KBM-7 (cell line): ENCODE data around the gene PRKD2.
A peak's percentile ranks its signal among the peaks of the same experiment; 100 is the strongest.

ENCODE experiments used
- DNase-seq: peaks from one replicate; pipeline ENCODE4 v3.0.0-alpha.2; 2015
- in situ Hi-C: fragments of 300-500 bp; cut with MboI; formaldehyde crosslinking; loops from 2 replicates; pipeline ENCODE4 v1.14.3; 2020; ENCODE audit warnings: low sequenced_read_pairs, low pct_unique_long_range_greater_than_20kb, mixed read lengths

The PRKD2 gene

DNA sequence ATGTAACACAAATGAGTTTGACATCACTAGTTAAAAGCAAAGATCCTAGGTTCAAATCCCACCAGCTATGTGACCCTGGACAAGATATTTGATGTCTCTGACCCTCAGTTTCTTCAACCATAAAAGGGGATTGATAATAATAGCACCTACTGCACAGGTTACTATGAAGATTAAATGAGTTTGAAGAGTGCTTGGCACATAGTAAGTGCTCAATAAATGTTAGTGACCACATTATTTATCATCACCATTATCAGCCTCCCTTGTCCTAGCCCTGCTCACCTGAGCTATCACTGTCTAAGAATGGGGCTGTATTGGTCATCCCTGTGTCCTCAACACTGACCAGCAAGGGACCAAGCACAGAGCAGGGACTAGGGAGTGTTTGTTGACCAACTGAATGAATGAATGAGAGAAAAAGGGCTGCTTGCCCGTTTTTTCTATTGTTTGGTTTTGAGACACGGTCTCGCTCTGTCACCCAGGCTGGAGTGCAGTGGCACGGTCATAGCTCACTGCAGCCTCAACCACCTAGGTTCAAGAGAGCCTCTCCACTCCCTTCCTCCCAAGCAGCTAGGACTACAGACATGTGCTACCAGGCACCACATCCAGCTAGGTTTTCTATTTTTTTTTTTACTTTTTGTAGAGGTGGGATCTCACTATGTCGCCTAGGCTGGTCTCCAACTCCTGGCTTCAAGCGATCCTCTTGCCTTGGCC lies 29.3 kb downstream of the PRKD2 start:
- no peak for DNase-seq
- in situ Hi-C loops: no loop called here

DNA sequence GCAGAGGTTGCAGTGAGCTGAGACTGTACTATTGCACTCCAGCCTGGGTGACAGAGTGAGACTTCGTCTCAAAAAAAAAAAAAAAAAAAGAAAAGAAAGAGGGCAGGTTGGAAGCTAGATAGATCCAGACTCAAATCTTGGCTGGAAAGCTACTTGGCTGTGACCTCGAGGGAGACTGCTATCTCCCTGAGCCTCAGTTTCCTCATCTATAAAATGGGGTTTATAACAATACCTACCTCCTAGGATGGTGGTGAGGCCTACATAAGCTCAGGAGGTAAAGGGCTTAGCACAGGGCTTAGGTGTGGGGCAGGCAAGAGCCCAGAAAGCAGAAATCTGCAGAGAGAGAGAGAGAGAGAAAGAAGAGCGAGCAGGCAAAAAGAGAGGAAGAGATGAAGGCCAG lies 31.7 kb downstream of the PRKD2 start:
- in situ Hi-C loops: no loop called here
- no peak for DNase-seq

DNA sequence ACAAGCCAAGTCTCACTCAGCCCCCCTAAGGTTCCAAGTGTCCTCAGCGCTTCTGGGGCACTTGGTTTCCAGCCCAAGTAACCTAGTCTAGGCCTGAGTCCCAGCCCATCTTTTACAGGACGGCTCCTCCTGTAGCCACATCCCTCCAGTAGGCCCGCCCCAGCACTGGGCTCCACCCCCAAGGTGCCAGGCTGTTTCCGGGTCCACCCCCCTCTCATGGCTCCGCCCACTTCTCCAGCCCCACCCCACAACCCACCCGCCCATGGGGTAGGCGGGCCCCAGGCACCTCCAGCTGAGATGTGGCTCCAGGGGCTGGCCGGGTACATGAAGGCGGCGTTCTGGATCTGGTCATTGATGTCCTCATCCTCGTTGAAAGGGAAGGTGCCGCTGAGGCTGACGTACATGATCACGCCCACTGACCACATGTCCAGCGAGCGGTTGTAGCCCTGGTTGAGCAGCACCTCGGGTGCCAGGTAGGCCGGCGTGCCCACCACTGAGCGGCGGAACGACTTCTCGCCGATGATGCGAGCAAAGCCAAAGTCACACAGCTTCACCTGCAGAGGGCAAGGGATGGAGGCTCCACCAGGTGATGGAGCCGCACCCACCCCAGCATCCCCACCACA lies 38.7 kb downstream of the PRKD2 start:
- peak; percentile 21 for DNase-seq
- in situ Hi-C loops: no loop called here

DNA sequence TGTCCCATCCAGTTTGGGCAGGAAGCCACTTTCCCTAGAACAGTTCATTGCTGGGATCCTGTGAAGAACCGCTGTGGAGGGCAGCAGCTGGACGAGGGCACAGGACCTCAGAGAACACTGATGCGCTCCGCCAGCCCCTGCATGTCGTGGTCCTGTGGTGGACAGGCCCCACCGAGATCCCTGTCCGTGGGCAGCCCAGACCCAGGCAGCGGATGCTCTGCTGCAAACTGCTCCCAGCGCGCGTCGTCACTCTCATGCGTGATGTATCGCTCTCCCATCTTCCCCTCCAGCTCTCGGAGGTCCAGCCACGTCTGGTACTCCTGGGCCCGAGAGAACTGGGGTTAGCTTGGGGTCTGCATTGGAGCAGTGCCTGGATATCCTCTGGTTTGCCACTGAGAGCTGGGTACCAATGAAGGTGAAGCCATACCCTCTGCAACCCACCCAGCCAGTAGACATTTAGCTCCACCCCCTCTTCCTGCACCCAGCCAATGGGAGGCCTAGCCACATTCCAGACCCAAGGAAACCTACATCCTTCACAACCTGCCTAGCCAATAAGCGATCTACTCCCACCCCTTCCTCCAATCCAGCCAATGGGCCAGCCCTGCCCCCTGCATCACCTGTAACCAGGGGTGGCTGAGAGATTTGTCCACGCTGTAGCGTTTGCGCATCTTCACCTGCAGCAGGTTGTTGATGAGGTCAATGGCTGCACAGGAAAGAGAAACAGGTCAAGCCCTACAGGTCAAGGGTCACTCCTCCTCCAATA lies 42.3 kb downstream of the PRKD2 start:
- in situ Hi-C loops: no loop called here

DNA sequence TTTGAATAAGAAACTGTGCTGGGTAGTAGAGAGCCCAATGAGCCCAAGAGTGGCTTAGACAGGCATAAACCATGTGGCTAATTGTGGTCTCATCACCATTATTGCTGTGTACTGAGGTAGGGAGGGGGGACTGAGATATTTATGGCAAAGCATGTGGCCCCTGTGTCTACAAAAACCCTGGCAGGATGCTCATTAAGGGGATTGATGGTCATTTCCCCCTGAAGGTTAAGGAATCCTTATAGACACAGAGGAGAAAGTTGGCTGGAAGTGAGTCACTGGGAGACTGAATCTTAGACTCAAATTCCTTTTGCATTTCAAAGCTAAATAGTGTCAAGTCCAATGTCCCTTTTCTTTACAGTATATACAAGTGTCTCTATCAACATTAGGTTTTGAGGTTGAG lies 46.1 kb downstream of the PRKD2 start:
- DNase-seq: no peak
- in situ Hi-C loops: no loop called here

More for the DNA sequence above, 42.3 kb downstream of the PRKD2 start:
- no peak for DNase-seq

DNA sequence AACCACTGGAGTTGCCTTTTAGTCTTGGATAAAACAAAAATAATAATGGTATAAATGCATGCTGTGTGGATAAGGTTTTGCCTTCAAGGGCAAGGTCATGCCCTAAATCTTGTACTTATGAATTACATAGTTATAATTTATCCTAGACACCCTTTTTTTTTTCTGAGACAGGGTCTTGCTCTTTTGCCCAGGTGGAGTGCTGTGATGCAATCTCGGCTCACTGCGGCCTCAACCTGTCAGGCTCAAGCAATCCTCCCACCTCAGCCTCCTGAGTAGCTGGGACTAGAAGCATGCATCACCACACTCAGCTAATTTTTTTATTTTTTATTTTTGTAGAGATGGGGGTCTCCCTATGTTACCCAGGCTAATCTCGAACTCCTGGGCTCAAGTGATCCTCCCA lies 48.3 kb downstream of the PRKD2 start:
- no peak for DNase-seq
- in situ Hi-C loops: no loop called here

DNA sequence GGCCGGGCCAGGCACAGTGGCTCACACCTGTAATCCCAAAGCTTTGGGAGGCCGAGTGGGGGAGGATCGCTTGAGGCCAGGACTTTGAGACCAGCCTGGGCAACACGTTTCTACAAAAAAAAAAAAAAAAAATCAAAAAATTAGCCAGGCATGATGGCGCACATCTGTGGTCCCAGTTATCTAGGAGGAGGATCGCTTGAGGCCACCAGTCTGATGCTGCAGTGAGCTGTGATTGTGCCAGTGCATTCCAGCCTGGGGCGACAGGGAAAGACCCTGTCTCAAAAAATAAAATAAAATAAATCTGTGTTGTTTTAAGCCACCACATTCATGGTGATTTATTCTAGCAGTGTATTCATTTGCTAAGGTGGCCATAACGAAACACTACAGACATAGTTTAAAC lies 51.8 kb downstream of the PRKD2 start:
- in situ Hi-C loops: no loop called here
- DNase-seq: no peak

DNA sequence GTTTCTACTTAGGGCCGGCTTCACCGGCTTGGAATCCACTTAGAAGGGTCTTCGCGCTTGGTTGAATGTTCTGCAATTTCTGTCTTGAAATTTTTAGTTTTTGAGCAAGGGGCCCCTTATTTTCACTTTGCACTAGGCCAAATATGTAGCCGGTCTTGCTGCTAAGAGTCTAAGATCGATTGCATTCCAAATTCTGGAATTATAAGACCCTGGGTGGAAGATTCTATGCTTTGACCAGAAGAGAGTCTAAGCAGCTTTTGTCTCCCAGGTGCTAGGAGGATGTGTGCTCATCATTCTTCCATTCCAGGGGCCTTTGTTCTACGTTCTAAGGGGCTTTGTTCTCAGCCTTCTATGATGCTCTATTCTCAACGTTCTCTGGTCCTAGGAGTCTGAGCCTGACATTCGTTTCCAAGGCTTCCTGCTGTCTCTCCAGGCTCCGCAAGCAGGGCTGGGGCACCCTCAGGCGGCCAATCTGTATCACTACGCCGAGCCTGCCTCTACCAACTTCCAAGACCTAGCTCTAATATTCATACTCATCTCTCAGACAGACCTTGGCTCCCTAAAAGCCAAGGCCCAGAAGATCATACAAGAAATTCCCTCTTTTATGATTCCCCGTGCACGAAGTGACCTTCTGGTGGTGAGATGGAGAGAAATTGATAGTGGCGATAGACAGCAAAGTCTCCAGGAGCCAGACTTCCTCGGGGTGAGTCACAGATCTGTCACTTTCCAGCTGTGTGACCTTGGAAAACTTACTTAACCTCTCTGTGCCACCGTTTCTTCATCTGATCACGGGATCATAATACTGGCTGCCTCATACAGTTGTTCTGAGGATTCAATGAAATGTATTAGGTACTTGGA lies 55.0 kb downstream of the PRKD2 start:
- peak; percentile 92 for DNase-seq
- in situ Hi-C loops: no loop called here

DNA sequence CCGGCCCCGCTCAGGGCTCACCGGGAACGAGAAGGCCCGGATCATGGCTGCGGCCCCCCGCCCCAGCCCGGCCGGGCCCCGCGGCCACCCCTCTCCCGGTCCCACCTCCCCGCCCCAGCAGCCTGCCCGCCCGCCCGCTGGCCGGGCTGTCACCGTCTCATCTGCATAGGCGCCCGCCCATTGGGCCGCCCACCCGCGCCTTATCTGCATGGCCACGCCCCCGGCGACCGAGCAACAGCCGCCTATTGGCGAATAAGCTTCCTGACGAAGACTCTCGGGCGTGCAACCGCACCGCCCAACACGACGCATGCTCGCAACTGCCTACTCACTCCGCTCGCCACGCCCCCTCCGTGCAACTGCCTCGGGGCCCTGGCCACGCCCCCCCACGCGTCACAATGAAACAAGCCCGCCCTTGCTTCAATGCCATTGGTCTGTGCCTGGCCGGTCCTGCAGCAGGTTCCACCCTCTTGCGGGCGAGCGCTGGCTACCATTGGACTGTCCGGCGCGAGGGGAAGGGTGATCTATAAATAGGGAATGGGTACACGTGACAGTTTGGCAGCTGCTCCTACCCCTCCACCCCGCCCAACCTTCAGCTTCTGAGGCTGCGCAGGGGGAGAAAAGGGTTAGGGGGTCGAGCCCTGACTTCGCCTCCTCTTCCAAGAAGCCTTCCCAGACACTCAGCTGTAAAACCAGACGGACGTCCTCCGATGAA lies 55.7 kb downstream of the PRKD2 start, which contains the start of gene DACT3:
DACT3 (minus strand) TSS at position 163 of the 712 bp plus-strand sequence; CDS start at position 45, 118 bp downstream.
- DNase-seq: peak; percentile 99
- in situ Hi-C loops: no loop called here

DNA sequence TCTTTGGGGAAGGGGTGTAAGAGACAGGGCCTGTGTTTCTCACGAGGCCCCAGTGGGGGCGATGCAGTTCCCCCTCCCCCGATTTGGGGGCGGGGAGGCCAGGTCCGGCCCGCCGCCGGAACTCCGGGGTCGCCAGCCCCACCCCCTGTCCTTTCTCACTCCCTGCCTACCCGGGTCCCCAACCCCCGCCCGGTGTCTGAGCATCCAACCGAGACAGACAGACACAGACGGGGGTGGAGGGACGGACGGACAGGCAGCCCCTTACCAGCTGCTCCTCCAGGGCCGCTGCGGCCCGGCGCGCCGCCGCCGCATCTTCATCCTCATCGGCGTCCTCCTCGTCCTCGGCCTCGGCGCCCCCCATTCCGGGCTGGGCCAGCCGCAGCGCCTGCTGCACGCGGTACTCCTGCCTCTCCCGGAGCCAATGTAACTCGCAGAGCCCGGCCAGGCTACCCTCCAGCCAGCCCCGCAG lies 56.3 kb downstream of the PRKD2 start:
- DNase-seq: peak; percentile 14
- in situ Hi-C loops: no loop called here

DNA sequence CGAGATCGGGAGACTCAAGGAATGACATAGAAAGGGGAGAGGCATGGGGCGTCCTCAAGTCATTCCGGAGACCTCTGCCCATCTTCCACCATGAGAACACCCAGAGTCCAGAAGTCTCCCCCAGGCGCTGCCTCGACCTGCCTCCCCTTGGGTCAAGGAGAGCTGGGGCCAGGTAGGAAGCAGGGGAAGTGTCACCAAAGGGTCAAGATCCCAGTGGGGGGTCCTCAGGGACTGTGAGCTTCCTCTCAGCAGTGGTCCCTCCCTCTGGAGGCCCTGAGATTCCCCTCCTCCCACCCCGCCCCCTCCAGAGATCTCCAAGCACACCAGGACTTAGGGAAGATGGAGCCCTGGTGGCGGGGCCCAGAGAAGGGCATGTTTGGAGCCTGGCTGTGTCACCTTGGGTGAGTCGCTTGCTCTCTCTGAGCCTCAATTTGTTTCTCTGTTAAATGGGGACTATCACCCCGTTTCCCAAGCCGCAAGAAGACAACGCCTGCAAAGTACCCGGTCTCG lies 56.9 kb downstream of the PRKD2 start:
- DNase-seq: no peak
- in situ Hi-C loops: no loop called here

DNA sequence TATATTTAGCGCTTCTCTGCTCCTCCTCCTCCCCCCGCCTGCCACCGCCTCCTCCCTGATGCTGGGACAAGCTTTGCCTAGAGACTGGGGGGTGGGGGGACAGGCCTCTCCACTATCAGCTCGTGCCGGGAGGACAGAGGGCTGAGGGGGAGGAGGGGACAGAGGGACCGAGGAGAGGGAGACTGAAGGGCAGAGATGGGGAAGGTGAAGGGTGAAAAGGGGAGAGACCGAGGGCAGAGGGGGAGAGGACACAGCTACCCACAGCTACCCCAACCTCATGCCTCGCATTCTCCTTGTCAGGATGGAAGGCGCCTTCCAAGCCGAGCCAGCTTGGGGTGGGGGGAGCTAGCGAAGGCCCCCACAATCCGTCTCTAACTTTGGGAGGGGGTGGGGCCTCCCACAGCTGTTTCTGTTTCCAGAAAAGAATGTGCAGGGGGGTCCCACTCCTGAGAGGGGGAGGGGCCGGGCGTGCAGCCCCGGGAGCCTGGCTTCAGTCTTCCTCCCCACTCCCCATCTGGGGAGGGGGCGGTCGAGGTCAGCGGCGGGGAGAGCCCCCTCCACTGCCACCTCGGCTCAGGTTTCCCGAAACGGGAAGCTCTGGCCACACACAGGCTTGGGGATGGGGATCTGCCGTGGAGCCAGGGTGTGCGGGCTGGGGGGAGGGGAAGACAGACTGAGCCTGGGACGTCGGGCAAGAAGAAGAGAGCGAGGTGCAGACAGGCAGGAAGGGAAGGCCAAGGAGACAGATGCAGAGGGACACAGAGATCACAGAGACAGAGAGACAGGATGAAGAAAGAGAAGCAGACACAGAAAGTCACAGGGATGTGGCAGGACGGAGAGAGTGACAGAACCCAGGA lies 57.5 kb downstream of the PRKD2 start:
- peak; percentile 63 for DNase-seq
- in situ Hi-C loops: no loop called here

DNA sequence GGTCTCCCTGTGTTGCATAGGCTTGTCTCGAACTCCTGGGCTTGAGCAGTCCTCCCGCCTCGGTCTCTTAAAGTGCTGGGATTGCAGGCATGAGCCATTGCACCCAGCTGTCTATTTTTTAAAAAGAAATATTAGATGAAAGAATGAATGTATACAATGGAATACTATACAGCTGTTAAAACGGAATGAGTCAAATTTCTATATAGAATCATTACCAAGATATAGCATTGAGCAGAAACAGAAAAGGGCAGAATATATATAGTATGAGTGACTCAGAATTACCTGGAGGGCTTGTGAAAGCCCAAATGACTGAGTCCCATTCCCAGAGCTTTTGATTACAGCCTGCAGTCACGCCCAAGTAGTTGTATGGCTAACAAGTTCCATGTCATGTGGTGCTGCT lies 60.4 kb downstream of the PRKD2 start:
- in situ Hi-C loops: no loop called here
- no peak for DNase-seq

DNA sequence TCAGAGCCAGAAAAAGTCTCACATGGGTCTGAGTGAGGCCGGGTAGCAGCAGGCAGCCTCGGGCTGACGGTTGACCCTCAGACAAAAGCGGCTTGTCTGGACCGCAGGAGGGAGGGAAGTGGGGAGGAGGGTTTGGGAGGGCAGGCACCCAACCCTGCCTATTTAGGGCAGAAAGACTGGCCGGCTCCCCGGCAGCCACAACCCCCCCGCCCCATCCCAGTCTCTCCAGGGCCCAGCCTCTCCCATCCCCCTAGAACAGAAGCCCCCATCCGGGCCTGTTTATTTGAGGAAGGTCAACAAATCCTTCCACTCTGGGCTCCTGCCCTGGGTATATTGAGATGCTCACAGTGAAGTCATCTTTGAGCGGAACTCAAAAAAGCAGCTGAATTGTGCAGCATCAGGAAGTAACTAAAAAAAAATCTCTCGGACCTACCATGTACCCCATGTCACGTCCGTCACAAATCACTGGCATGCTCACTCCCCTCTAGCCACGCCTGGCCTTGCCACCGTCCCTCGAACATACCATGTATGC lies 62.2 kb downstream of the PRKD2 start:
- DNase-seq: no peak
- in situ Hi-C loops: no loop called here

DNA sequence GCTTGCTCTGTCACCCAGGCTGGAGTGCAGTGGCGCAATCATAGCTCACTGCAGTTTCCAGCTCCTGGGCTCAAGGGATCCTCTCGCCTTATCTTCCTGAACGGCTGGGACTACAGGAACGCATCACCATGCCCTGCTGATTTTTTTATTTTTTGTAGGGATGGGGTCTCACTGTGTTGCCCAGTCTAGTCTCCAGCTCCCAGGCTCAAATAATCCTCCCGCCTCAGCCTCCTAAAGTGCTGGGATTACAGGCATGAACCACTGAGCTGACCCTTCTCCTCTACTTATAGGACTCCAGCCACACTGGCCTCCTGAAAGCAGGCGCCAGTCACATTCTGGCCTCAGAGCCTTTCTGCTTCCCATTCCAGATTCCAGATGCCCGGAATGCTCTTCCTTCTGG lies 66.5 kb downstream of the PRKD2 start:
- no peak for DNase-seq
- in situ Hi-C loops: no loop called here

DNA sequence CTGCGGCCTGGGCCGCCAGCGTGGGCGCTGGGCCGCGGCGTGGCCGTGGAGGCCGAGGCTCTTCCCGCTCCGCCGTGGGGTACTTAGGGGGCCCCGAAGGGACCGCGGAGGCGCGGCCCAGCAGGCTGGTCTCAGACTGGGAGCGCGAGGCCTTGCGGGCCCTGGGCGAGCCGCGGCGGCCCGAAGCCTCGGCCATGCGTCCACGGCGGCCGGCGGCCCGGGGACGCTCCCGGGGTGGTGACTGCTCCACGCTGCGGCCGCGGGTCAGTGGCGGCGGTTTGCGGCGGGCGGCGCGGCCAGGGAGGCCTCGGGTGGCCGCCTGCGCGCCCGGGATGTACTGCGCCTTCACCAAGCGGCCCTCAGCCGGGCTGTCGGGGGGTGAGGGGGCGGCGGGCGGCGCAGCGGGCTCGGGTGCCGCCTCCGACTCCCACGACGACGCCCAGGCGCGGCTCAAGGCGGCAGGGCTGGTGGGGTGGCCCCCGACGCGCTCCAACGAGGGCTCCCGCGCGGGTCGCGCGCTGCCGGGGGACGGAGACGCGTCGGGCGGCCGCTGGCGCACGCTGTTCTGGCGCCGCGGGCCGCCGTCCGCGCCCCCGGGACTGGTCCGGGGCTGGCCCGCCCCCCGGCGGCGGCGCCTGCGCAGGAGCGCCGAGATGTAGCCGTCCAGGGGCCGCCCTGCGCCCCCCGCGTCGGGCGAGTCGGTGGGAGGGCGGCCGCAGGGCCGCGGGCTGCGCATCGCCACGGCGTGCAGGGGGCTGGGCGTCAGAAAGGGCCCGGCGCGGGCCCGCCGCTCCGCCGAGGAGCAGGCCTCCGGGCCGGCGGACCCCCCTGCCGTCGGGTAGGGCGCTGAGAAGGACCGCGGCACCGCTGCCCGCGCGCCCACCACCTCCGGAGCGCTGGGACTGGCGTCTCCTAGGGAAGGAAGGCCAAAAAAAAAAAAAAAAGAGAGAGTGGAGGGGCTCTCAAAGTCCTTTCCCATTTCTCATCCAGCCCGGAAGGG lies 67.7 kb downstream of the PRKD2 start:
- no peak for DNase-seq
- in situ Hi-C loops: no loop called here
